ENCODE measurements around the gene TRIM15.
"Not testable (repeated sequence)": the region's sequence is repeated elsewhere in the genome, so short reads cannot be mapped to it uniquely, and the experiment has no call there.

Gene TRIM15

GRCh38 chr6:30163090-30163917, at the start of gene TRIM15:
Gene TRIM15, plus strand, starts transcription at chr6:30163546. Its CDS starts 139 bp downstream, at chr6:30163685.
- no peak for DNase-seq (ENCODE audit: low spot score)

- no peak for DNase-seq (ENCODE audit: low spot score)
These were observed 49.5 kb upstream of the TRIM15 start for GRCh38 chr6:30113841-30114240.

GRCh38 chr6:30116724-30117123, 46.6 kb upstream of the TRIM15 start:
- no peak for DNase-seq (ENCODE audit: low spot score)

DNA sequence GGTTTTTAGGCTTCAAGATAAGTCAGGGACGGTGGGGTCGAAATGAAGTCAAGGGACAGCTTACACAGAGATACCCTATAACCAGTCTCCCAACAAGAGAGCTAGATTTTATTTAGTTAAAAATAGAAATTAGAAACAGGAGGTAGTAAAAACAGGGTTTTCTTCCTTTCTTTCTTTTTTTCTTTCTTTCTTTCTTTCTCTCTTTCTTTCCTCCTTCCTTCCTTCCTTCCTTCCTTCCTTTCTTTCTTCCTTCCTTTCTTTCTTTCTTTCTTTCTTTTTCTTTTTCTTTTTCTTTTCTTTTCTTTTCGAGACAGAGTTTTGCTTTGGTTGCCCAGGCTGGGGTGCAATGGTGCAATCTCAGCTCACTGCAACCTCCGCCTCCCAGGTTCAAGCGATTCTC, 44.7 kb upstream of the TRIM15 start:
- not testable (repeated sequence) for DNase-seq (ENCODE audit: low spot score)

DNA sequence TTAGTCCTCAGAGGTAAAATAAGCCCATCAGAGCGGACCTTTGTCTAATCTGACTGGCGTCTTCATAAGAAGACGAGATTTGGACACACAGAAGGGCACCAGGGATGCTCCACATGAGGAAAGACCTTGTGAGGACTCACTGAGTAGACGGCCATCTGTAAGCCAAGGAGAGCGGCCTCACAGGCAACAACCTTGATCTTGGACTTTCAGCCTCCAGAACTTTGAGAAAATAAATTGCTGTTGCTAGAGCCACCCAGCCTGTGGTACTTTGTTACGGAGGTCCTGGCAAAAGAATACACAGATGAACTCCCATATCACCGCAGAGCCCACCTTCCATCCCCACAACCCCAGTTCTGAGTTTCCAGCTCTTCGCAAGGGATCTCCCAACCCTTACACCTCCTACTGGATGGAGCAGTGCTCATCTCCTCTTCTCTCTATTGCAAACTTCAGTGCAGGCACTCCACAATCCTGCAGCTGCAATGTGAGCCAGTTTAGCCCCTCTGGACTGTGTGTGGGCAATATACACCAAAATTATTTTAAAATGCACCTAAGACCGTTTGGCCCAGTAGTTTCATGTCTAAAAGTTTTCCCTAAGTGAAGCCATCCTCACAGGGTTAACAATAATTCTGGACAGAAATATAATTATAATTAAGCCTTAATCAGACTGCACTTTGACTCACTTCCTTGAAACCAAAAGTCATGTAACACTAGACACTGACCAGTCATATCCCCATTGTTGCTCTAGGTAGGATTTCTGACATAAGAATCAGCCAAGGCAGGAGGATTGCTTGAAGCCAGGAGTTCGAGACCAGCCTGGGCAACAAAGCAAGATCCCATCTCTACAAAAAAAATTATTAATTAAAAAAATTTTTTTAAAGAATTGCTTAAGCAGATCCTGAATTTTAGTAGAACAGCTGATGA, 41.6 kb upstream of the TRIM15 start:
- no peak for DNase-seq (ENCODE audit: low spot score)

DNA sequence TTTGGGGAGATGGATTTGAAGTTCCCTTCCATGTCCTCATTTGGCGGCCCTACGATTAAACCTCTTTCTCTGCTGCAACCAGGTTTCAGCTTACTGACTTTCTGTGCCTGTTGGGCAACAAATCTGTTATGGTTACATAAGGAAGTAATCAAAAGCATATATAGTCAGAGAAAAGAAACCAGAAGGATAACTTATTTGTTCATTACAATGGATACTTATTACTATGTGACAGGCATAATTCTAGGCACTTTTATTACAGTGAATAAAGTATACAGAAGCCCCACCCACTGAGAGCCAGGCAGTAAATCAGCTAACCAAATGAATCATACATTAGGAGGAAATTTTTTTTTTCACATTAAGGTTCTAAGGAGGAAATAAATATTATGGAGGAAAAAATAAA, 40.8 kb upstream of the TRIM15 start:
- DNase-seq (ENCODE audit: low spot score) = no peak

DNA sequence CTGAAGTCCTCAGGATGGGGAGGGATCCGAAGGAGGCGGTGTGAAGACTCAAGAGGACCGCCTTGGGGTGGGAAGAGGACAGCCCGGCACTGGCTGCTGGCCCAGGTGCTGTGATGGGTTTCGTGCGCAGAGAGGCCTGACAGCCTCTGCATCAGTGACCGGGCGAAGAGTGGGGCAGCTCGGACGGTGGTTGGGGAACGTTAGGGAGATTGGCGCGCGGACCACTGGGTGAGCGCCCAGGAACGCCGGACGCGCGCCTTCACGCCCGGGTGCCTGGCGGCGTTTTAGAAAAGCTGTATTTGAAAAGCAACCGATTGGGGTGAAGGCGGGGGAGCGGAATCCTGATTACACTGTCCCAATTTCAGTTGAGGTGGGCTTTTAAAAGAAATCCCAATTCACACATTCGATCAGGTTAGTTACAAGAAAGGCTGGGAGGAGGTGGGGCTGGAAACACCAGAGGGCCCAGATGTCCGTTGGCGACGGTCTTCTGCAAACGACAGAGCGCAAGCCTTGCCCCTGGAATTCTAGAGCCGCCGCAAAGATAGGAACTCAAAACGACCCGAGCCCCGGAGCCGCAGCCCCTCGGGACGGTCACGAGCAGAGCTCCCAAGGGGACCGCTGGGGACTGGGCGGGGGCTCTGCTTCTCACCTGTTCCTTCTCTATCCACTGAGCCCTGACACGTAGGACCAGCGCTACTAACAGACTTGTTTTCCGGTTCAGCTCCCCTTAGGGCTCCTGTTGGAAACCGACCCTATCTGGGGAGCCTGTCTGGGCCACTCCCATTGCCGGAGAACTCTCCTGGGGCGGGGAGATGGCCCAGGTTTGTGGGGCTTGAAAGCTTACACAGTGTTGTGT, 35.9 kb upstream of the TRIM15 start:
- no peak for DNase-seq (ENCODE audit: low spot score)

DNA sequence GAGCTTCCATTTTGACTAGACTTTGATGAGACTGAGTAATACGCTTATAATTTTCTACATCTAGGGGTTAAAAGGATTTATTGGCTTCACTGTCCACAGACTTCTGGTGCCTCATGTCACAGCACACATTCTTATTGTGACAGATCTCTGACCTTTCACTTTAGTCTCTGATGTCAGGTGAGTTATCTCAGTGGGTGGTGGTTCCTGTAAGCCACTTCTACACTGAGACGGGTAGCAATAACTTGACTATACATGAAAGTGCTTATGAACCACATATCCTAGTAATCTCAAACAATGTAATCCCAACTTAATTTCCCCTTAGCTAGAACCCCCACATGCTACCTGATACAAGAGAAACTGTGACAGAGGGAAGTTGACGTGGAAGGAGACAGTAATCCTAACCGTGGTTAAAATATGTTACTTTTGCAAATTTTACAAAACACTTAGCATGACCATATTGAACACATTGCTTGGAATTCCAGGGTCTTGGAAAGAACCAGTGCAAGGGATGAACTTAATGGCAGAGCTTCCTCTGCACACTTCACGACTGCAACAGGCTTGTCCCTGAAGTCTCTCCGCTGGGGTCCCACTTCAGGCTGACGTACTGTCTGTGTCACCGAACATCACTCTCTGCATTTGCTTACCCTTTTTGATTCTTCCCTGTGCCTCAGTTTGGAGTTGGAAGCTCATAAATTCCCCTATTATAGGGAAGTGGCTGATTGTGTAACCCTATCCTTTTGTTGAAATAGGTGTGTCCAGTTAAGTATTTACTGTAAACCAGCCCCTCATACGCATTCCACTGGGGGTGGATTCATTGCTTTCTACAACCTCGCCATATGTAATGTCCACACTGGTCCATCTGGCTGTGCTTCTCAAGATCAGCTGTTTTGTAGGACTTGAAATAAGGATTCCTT, 33.8 kb upstream of the TRIM15 start:
- DNase-seq (ENCODE audit: low spot score) = no peak

DNA sequence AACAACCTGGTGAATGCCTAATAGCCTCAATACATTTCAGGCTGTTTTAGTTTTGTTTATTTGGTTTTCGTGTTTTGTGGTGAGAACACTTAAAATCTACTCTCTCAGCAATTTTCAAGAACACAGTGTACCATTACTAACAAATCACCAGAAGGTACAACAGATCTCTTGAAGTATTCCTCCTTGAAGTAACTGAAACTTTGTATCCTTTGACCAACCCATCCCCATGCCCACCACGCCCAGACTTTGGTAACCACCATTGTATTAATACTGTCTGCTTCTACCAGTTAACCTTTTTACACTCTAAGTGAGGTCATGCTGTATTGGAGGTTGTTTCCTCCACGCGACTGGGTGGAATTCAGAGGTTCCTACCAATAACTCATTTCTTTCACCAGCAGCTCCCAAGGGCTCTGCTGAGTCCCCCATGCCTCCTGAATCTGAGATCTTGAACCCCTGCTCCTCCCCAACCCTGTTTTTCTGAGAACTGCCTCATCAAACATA, 33.1 kb upstream of the TRIM15 start:
- DNase-seq (ENCODE audit: low spot score) = no peak

DNA sequence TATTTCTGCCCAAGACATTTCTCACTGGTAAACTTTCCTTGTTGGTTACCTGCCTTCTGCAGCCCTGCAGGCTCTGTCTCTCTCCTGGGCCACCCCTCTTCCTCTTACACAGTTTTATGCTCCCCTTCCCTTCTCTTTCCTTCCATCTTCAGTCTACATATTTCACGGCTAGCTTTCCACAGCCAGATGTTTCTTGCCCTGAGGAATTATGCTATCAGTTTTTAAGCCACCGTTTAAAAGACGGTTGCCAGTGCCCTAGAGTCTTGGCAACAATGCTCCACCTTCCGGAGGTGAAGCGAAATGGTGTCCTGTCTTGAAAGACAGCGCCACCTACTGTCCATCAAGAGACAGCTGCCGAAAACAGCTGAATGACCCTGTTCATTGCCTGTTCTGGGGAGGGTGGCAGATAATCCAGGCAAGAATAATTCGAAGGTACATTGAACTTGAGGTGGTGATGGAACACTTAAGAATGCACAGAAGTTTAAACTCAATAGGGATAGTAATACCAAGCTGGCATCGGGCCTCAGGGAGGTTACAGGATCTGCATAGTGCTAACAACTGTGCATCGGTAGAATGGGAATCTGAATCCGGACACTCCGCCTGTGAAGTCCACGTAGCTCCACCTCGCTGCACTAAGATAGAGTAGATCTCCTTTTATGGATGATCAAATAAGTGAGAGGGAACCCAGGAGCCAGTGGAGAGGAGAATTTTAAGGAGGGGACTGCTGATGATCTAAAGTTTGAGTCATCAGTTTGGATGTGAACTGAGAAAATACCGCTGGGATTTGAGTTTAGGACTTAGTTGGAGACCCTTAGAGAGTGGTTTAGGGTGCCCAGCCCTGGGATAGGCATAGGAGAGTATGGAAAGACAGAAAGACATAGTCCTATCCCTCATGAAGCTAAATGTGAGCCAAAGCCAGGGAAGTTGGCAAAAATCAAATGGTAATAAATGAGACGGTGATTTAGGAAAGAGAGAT, 32.2 kb upstream of the TRIM15 start:
- no peak for DNase-seq (ENCODE audit: low spot score)

GRCh38 chr6:30131947-30132497, 31.3 kb upstream of the TRIM15 start:
- DNase-seq (ENCODE audit: low spot score) = no peak

DNA sequence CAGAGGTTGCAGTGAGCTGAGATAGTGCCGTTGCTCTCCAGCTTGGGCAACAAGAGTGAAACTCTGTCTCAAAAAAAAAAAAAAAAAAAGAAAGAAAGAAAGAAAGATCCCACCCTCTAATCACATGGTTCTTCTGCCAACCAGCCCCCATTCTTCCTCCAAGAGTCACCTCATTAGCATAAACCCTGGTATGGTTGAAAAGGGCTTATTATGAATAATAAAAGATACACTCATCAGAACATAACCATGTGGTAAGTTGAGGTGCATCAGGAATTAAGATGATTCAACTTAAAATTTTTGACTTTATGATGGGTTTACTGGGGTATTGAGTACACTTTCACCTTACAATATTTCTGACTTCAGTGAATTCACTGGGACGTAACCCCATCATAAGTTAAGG, 28.2 kb upstream of the TRIM15 start:
- no peak for DNase-seq (ENCODE audit: low spot score)

- DNase-seq (ENCODE audit: low spot score) = no peak
These were observed 27.6 kb upstream of the TRIM15 start, which contains the start of gene TRIM40 for GRCh38 chr6:30135757-30136156. Gene TRIM40, plus strand, starts transcription at chr6:30136140. Its CDS starts 897 bp downstream, at chr6:30137037.

GRCh38 chr6:30136570-30137286, 26.6 kb upstream of the TRIM15 start:
- DNase-seq (ENCODE audit: low spot score) = no peak

DNA sequence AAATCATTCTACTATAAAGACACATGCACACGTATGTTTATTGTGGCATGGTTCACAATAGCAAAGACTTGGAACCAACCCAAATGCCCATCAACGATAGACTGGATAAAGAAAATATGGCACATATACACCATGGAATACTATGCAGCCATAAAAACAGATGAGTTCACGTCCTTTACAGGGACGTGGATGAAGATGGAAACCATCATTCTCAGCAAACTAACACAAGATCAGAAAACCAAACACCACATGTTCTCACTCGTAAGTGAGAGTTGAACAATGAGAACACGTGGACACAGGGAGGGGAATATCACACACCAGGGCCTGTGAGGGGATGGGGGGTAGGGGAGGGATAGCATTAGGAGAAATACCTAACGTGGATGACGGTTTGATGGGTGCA, 23.1 kb upstream of the TRIM15 start:
- not testable (repeated sequence) for DNase-seq (ENCODE audit: low spot score)

- no peak for DNase-seq (ENCODE audit: low spot score)
These were observed 20.7 kb upstream of the TRIM15 start for GRCh38 chr6:30142665-30143064.

DNA sequence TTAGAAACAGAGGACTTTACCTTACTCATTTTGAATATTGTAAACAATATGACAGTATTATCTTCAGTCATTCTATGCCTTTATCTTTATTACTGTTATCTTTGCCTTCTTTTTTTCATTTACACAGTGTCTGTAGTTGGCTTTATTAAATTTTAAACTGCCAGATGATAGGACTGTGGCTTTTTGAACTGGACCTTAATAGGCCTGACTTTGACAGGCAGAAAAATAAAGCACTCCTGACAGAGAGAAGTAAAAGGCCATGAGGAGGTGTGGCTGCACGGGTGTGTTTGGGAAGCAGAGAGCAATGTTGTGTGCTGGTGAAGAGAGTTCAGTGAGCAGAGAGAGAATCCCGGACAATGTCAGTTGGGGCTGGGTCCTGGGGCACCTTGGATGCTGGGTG, 19.6 kb upstream of the TRIM15 start:
- no peak for DNase-seq (ENCODE audit: low spot score)

DNA sequence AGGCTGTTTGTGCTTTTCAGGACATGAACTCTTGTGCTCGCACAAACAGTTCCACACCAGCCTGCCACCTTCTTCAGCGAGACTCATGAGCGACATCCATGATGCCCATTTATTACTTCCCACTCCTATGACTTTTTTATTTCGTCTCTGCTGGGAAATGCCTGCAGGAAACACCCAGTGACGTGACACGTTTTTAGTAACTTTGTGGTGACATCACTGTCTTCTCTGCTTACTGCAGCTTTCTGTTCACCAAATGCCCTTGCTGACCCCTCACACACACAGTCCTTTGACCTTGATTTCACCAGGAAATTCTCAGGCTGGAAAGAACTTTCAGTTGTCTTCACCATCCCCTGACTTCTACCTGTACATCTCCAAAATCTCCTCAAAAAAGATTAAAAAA, 18.5 kb upstream of the TRIM15 start:
- DNase-seq (ENCODE audit: low spot score) = no peak
